ENCODE measurements around the gene BICC1.

Gene BICC1

DNA sequence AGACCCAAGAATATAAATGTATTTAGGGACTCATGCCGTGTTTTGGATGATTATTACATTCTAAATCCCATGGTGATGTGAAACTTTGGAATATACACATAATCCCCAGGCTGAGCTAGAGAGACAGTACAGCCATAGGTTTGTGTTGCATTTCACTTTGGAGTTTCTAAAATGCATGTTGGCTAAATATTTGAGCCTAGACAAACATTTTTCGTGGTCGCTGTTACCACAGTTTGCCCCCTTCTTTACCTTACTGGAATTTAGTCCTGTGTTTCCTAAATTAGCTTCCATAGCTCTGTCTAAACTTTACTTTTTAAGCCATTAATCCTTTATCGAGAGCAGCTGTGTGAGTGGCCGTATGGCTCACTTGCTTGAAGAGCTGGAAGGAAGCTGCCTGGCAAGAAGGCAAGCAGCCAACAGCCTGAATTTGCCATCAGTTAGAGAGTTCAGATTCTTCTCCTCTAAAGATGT lies 192.0 kb downstream of the BICC1 start:
- Histone ChIP-seq H3K36me3 (ENCODE audit: control insufficient read depth, insufficient read depth, low read length) (no peaks in the 10 kb centered on the region), H3K9me3 (ENCODE audit: control insufficient read depth, low read length) (no peaks in the 10 kb centered on the region), H3K4me3 (ENCODE audit: extremely low read depth, insufficient read depth, low read length, poor library complexity, severe bottlenecking) (no peak overlapping the region), H3K27ac (ENCODE audit: low read depth, low read length, severe bottlenecking) (no peak overlapping the region), H3K4me1 (ENCODE audit: control insufficient read depth, insufficient read depth, low read length, poor library complexity, severe bottlenecking) (no peaks in the 10 kb centered on the region)
- 33 to 38% methylated on average over 3 to 4 of the region's 5 CpGs for WGBS, 2 experiments (ENCODE audit: insufficient coverage in 2 of 2)

DNA sequence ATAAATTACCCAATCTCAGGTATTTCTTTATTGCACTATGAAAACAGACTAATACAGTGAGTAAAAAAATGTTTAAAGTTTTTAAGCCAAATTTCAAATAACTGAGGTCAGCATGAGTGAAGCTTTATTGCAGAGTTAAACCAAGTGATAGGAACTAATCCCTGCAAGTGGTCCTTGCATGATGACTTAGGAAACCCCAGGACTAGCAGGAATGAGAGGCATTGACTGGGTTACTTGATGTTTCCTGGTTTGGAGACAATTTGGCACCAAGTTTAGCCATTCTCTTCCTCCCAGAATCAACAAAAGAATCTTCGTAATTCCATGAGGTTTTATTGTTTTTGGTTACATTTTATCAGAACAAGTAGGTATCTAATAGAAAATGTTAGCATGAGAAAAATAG lies 194.2 kb downstream of the BICC1 start:
- no peak overlapping the region for H3K4me3 ChIP-seq (ENCODE audit: extremely low read depth, insufficient read depth, low read length, poor library complexity, severe bottlenecking)
- H3K36me3 ChIP-seq (ENCODE audit: control insufficient read depth, insufficient read depth, low read length): no peaks in the 10 kb centered on the region
- no peak overlapping the region for H3K27ac ChIP-seq (ENCODE audit: low read depth, low read length, severe bottlenecking)
- no peaks in the 10 kb centered on the region for H3K9me3 ChIP-seq (ENCODE audit: control insufficient read depth, low read length)
- WGBS, 2 experiments (ENCODE audit: insufficient coverage in 2 of 2): no CpG with 5 or more reads among the region's 1 CpG
- no peaks in the 10 kb centered on the region for H3K4me1 ChIP-seq (ENCODE audit: control insufficient read depth, insufficient read depth, low read length, poor library complexity, severe bottlenecking)

DNA sequence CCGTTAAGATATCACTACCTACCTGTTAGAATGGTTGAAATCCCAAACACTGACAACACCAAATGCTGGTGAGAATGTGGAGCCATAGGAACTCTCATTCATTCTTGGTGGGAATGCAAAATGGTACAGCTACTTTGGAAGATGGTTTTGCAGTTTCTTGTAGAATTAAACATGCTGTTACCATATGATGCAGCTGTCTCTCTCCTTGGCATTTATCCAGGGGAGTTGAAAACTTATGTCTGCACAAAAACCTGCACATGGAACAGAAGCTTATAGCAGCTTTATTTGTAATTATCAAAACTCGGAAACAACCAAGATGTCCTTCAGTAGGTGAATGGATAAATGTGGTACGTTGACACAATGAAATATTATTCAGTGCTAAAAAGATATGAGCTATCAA lies 199.5 kb downstream of the BICC1 start:
- no peak overlapping the region for H3K4me3 ChIP-seq (ENCODE audit: extremely low read depth, insufficient read depth, low read length, poor library complexity, severe bottlenecking)
- no peaks in the 10 kb centered on the region for H3K9me3 ChIP-seq (ENCODE audit: control insufficient read depth, low read length)
- WGBS, 2 experiments (ENCODE audit: insufficient coverage in 2 of 2): 80 to 88% methylated on average over 1 to 3 of the region's 3 CpGs
- no peaks in the 10 kb centered on the region for H3K4me1 ChIP-seq (ENCODE audit: control insufficient read depth, insufficient read depth, low read length, poor library complexity, severe bottlenecking)
- H3K36me3 ChIP-seq (ENCODE audit: control insufficient read depth, insufficient read depth, low read length): no peaks in the 10 kb centered on the region
- no peak overlapping the region for H3K27ac ChIP-seq (ENCODE audit: low read depth, low read length, severe bottlenecking)

DNA sequence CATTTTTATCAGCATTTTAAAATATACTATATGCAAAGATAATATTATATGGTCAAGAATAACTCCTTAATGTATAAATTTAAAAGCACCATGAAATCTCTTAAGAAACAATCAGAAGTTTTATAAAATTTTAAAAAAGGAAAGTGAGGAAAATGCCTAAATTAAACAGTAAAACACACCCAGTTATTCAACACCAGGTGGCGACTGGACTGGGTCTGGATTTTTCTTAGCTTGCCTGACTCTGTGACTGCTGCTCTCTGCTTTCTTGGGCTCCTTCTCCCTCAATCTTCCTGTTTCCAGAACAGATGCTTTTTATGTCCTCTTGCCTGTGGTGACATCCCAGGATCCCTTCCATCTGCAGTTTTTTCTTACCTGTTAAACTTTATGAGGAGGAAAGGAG lies 200.3 kb downstream of the BICC1 start:
- Histone ChIP-seq H3K9me3 (ENCODE audit: control insufficient read depth, low read length) (no peaks in the 10 kb centered on the region), H3K4me3 (ENCODE audit: extremely low read depth, insufficient read depth, low read length, poor library complexity, severe bottlenecking) (no peak overlapping the region), H3K27ac (ENCODE audit: low read depth, low read length, severe bottlenecking) (no peak overlapping the region), H3K4me1 (ENCODE audit: control insufficient read depth, insufficient read depth, low read length, poor library complexity, severe bottlenecking) (no peaks in the 10 kb centered on the region), H3K36me3 (ENCODE audit: control insufficient read depth, insufficient read depth, low read length) (no peaks in the 10 kb centered on the region)
- WGBS, 2 experiments (ENCODE audit: insufficient coverage in 2 of 2): 60 to 82% methylated on average over 1 of the region's 1 CpG

DNA sequence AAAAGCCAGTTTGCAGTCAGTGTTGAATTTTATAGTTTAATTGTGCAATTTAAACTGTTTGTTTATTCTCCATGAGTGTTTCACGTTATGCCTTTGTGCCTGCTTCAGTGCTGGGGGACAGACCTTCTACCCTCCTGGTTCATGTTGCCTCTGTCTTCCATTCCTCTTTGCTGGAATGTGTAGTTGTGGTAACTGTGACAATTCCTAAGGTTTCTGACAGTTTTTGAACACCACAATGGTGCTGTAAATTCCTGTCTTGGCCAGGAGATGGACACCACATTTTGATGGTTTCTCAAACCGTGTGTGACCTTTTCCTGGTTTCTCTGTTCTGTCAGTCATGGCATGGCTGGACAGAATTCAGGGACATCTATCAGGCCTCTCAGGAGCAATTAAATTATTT lies 201.7 kb downstream of the BICC1 start:
- WGBS, 2 experiments (ENCODE audit: insufficient coverage in 2 of 2): 91 to 93% methylated on average over 1 to 2 of the region's 2 CpGs
- no peak overlapping the region for H3K4me3 ChIP-seq (ENCODE audit: extremely low read depth, insufficient read depth, low read length, poor library complexity, severe bottlenecking)
- H3K36me3 ChIP-seq (ENCODE audit: control insufficient read depth, insufficient read depth, low read length): no peaks in the 10 kb centered on the region

DNA sequence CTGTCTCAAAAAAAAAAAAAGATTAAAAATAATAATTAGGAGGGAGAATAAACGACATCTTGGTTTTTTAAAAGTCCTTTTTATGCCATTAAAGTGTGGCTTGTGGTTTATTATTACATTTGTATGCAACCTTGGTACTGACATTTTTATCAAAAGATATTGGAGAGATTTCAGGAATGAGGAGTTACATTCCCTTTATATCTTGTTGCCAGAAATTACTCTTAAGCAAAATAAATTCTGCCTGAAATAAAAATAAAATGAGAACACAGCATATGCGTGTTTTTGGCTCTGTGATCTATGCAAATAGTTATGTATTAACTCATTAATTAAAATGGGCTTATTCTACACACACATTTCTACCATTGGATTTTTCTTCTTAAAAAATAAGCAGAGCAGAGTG lies 202.4 kb downstream of the BICC1 start:
- Histone ChIP-seq H3K36me3 (ENCODE audit: control insufficient read depth, insufficient read depth, low read length) (no peaks in the 10 kb centered on the region), H3K4me1 (ENCODE audit: control insufficient read depth, insufficient read depth, low read length, poor library complexity, severe bottlenecking) (no peaks in the 10 kb centered on the region), H3K9me3 (ENCODE audit: control insufficient read depth, low read length) (no peaks in the 10 kb centered on the region), H3K4me3 (ENCODE audit: extremely low read depth, insufficient read depth, low read length, poor library complexity, severe bottlenecking) (no peak overlapping the region), H3K27ac (ENCODE audit: low read depth, low read length, severe bottlenecking) (no peak overlapping the region)
- 100% methylated on average over 1 of the region's 2 CpGs; no CpG with 5 or more reads in 1 of the 2 experiments for WGBS, 2 experiments (ENCODE audit: insufficient coverage in 2 of 2)

More for the DNA sequence above, 201.7 kb downstream of the BICC1 start:
- H3K9me3 ChIP-seq (ENCODE audit: control insufficient read depth, low read length): no peaks in the 10 kb centered on the region
- no peaks in the 10 kb centered on the region for H3K4me1 ChIP-seq (ENCODE audit: control insufficient read depth, insufficient read depth, low read length, poor library complexity, severe bottlenecking)
- no peak overlapping the region for H3K27ac ChIP-seq (ENCODE audit: low read depth, low read length, severe bottlenecking)

DNA sequence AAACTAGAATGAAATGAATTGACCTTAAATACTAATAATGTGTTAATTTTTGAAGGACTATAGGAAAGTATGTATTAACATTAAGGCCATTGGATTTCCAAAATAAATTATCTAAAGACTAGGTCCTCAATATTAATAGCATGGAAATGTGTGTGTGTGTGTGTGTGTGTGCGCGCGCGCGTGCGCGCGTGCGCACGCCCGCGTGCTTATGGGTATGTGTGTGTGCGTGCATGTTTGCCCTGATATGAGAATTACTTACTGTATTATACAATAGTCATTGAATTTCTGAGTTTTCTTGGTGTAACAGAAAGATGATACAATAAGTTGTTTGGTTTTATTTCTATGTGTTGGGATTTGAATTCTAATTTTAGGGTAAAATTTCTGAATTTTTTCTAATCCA lies 205.9 kb downstream of the BICC1 start:
- no CpG with 5 or more reads among the region's 13 CpGs for WGBS, 2 experiments (ENCODE audit: insufficient coverage in 2 of 2)
- Histone ChIP-seq H3K4me3 (ENCODE audit: extremely low read depth, insufficient read depth, low read length, poor library complexity, severe bottlenecking) (no peak overlapping the region), H3K27ac (ENCODE audit: low read depth, low read length, severe bottlenecking) (no peak overlapping the region), H3K36me3 (ENCODE audit: control insufficient read depth, insufficient read depth, low read length) (no peaks in the 10 kb centered on the region), H3K4me1 (ENCODE audit: control insufficient read depth, insufficient read depth, low read length, poor library complexity, severe bottlenecking) (no peaks in the 10 kb centered on the region), H3K9me3 (ENCODE audit: control insufficient read depth, low read length) (no peaks in the 10 kb centered on the region)

DNA sequence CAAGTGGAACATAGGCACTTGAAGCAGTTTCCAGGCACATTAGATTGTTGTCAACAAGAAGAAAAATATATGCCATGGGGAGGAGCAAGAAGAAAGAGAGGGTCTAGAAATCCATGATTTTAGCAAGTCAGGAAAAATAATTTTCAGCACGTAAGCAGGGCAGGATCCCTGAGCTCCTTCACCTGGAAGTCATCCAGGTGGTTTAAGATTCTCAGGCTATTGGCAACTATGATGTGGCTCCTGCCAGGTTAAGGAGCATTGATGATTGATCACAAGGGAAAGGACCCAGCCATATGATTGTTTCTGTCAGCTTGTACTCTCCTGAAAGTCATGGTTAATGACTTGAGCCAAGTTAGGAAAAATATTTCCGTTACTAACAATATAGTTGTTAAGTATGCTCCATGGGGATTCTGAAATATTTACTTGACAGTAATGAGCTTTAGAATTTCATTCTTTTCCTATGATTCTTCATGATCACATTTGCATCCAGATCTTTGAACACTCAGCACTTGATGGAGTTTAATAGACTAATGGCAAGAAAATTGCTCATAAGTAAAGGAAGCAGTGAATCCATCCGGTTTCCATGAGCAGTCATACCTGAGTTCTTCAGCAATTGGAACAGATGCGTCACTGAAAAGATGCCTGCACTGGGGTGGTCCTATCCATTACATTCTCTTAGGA lies 209.1 kb downstream of the BICC1 start:
- no peaks in the 10 kb centered on the region for H3K36me3 ChIP-seq (ENCODE audit: control insufficient read depth, insufficient read depth, low read length)
- 93 to 94% methylated on average over 3 to 4 of the region's 4 CpGs for WGBS, 2 experiments (ENCODE audit: insufficient coverage in 2 of 2)
- no peaks in the 10 kb centered on the region for H3K4me1 ChIP-seq (ENCODE audit: control insufficient read depth, insufficient read depth, low read length, poor library complexity, severe bottlenecking)
- no peaks in the 10 kb centered on the region for H3K9me3 ChIP-seq (ENCODE audit: control insufficient read depth, low read length)
- H3K27ac ChIP-seq (ENCODE audit: low read depth, low read length, severe bottlenecking): no peak overlapping the region
- no peak overlapping the region for H3K4me3 ChIP-seq (ENCODE audit: extremely low read depth, insufficient read depth, low read length, poor library complexity, severe bottlenecking)

DNA sequence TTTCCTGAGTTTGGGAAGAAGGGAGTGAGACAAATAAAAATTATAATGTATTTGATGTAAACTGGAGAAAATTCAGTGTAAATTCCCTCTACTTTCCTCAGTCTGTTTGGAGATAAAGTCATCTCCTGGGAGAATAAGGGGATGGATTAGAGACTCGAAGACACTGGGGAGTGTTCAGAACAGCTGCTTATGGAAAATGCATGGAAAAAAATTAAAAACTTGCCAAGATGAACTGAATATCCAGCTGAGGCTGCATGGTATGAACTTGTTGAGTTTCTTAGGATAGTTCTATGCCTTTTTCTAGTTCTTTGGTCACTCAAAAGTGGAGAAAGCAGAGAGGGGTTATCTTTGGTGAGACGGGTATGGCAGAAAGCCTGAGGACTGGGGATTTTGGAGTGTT lies 210.5 kb downstream of the BICC1 start:
- Histone ChIP-seq H3K36me3 (ENCODE audit: control insufficient read depth, insufficient read depth, low read length) (no peaks in the 10 kb centered on the region), H3K4me1 (ENCODE audit: control insufficient read depth, insufficient read depth, low read length, poor library complexity, severe bottlenecking) (no peaks in the 10 kb centered on the region), H3K27ac (ENCODE audit: low read depth, low read length, severe bottlenecking) (no peak overlapping the region), H3K9me3 (ENCODE audit: control insufficient read depth, low read length) (no peaks in the 10 kb centered on the region), H3K4me3 (ENCODE audit: extremely low read depth, insufficient read depth, low read length, poor library complexity, severe bottlenecking) (no peak overlapping the region)
- 87 to 94% methylated on average over 2 of the region's 2 CpGs for WGBS, 2 experiments (ENCODE audit: insufficient coverage in 2 of 2)

DNA sequence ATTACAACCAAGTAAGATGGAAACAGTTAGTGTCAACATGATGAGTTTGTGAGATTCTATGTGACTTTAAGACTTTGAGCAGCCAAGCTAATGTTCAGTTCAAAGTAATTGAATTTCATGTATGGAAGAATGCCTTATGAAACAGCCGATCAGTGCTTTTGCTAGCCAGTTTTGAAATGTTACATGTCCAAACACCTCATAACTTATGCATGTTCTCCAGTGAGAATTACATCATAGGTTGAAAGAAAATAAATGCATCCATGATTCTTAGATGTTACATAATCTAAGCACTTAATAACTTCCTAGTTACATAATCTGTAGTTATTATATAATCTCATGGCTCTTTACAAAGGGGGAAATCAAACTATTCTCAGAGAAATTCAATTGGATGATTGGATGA lies 211.3 kb downstream of the BICC1 start:
- Histone ChIP-seq H3K36me3 (ENCODE audit: control insufficient read depth, insufficient read depth, low read length) (no peaks in the 10 kb centered on the region), H3K9me3 (ENCODE audit: control insufficient read depth, low read length) (no peaks in the 10 kb centered on the region), H3K4me1 (ENCODE audit: control insufficient read depth, insufficient read depth, low read length, poor library complexity, severe bottlenecking) (no peaks in the 10 kb centered on the region), H3K27ac (ENCODE audit: low read depth, low read length, severe bottlenecking) (no peak overlapping the region), H3K4me3 (ENCODE audit: extremely low read depth, insufficient read depth, low read length, poor library complexity, severe bottlenecking) (no peak overlapping the region)
- no CpG with 5 or more reads among the region's 1 CpG for WGBS, 2 experiments (ENCODE audit: insufficient coverage in 2 of 2)

DNA sequence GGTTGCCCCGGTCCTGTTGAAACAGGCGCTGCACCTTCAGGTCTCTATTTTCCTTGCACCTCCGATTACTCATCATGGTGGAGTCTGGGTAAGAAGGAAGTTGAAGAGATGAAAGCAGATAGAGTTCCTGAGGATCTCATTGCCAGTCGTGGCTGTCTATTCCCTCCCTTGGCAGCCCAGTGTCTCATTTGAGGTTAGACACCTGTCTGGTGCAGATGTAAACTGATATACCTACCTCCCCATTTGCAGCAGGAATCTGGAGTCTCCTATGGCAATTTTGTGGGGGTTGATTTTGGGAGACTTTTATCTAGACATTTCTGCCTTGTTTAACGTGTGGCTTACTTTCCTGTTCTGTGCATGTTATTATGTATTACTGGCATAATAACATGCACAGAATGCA lies 212.1 kb downstream of the BICC1 start:
- H3K9me3 ChIP-seq (ENCODE audit: control insufficient read depth, low read length): no peaks in the 10 kb centered on the region
- H3K4me3 ChIP-seq (ENCODE audit: extremely low read depth, insufficient read depth, low read length, poor library complexity, severe bottlenecking): no peak overlapping the region
- H3K4me1 ChIP-seq (ENCODE audit: control insufficient read depth, insufficient read depth, low read length, poor library complexity, severe bottlenecking): no peaks in the 10 kb centered on the region
- 83 to 94% methylated on average over 1 to 4 of the region's 5 CpGs for WGBS, 2 experiments (ENCODE audit: insufficient coverage in 2 of 2)
- H3K27ac ChIP-seq (ENCODE audit: low read depth, low read length, severe bottlenecking): no peak overlapping the region
- H3K36me3 ChIP-seq (ENCODE audit: control insufficient read depth, insufficient read depth, low read length): no peaks in the 10 kb centered on the region
